Lung microvascular endothelial cell (primary cell): ENCODE data around the gene RYR3. TPM values are rescaled to one million over a fixed set of nuclear protein-coding genes. Genes with fewer than 3 reads are reported as not detected.

Experiments used
- DNase-seq, 2 donors: peaks; one replicate each; pipeline versions ENCODE4 v3.0.0 to v3.0.0-alpha.2; 2010; ENCODE audit warnings: low read depth in 2 of 2
- total RNA-seq: library from RNA; depleted of rRNA; stranded (reverse); fragments of >200 nt; gene quantifications from 2 replicates; pipeline ENCODE4 v1.2.1, GENCODE V29; 2014

The RYR3 gene
- total RNA-seq, 1 donor from 2014 or later, result not detected

- DNase-seq, result no peak
Measured at GRCh38 chr15:33380406-33380805, 69.6 kb downstream of the RYR3 start.

DNA sequence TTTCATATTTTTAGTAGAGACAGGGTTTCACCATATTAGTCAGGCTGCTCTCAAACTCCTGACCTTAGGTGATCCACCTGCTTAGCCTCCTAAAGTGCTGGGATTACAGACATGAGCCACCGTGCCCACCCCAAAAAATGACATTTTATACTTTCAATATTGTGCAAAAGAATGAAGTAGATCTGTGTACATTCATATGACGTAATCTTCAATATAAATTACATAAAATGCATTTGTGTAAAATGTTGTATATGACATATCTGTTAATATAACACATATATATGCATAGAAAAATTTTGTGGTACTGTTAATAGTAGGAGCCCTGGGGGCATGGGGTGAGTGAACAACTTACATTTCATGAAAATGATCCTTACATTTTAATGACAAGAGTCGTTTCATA lies 71.7 kb downstream of the RYR3 start:
- DNase-seq, result no peak

- DNase-seq, result no peak
Measured at GRCh38 chr15:33384307-33384706, 73.5 kb downstream of the RYR3 start.

DNA sequence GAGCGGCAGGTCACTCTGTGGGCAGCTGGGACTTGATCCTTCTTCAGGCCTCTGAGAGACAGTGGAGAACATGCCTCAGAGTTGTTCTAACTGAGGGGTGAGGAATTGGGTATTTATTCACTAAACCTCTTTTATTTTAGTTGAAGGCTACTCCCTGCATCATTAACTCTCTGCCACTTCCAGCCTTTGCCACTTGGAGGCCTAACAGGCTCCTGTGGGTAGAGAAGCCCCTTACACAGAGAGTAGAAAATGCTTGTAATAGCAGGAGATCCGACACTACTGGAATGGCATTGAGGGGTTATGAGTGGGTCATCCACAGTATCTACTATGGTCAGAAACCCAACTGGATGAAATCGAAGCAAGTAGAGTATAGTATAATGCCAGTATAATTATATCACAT lies 81.7 kb downstream of the RYR3 start:
- DNase-seq, result no peak

DNA sequence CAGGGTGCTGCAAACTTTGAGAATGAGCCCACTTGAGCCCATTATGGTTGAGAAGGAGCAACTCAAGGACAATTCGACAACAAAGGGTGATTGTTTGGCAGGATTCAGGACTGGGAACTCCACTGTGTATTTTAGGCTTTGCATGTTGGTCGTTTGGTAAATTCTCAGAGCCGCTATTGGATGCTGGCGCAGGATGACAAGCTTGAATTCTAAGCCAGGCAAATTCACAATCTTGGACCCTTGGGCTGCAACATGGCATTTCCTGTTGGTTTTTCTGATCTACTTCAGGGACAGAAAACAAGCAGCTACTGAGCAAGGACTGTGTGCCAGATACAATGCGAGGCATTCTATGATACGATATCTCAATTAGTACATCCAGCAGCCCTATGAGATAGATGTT lies 82.8 kb downstream of the RYR3 start:
- DNase-seq, result no peak

DNA sequence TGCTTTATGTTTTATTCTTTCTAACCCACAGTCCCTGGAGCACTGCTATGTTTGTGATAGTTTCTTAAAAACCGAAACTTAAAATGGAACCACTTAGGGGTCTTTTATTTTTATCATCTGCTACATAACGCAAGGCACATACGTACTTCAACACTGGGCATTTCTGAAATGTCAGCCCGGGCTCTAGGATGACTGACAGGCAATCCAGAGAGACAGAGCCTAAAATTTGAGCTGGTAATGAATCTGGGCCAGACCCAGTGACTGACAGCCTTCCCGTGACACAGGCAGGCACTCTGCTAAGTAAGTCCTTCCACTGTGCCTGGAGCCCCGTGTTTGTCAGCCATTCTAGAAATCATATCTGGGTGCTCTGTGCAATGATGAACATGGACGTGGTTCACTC lies 84.6 kb downstream of the RYR3 start:
- DNase-seq, result no peak

DNA sequence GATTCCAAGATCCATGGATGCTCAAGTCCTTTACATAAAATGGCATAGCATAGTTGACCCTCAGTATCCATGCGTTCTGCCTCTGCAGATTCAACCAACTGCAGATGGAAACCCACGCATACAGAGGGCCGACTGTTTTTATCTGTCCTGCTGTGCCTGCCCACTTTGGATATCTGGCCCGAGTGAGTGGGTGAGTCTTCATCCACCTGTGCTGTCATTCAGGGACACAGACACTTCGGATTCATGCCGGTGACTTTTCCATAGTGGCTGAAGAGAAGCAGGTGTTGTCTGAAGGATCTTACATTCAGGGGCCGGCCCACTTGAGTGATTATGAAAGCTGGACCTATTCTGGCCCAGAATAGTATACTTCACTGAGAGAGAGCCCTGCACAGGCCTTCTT lies 85.1 kb downstream of the RYR3 start:
- DNase-seq, result no peak

- DNase-seq, result no peak
Measured at GRCh38 chr15:33396475-33396874, 85.7 kb downstream of the RYR3 start.

GRCh38 chr15:33398555-33398954 lies 87.8 kb downstream of the RYR3 start:
- no peak for DNase-seq

- no peak for DNase-seq
Measured at GRCh38 chr15:33400941-33401340, 90.2 kb downstream of the RYR3 start.

GRCh38 chr15:33402600-33402999 lies 91.8 kb downstream of the RYR3 start:
- DNase-seq, result no peak

- no peak for DNase-seq
Measured at GRCh38 chr15:33405096-33405495, 94.3 kb downstream of the RYR3 start.

DNA sequence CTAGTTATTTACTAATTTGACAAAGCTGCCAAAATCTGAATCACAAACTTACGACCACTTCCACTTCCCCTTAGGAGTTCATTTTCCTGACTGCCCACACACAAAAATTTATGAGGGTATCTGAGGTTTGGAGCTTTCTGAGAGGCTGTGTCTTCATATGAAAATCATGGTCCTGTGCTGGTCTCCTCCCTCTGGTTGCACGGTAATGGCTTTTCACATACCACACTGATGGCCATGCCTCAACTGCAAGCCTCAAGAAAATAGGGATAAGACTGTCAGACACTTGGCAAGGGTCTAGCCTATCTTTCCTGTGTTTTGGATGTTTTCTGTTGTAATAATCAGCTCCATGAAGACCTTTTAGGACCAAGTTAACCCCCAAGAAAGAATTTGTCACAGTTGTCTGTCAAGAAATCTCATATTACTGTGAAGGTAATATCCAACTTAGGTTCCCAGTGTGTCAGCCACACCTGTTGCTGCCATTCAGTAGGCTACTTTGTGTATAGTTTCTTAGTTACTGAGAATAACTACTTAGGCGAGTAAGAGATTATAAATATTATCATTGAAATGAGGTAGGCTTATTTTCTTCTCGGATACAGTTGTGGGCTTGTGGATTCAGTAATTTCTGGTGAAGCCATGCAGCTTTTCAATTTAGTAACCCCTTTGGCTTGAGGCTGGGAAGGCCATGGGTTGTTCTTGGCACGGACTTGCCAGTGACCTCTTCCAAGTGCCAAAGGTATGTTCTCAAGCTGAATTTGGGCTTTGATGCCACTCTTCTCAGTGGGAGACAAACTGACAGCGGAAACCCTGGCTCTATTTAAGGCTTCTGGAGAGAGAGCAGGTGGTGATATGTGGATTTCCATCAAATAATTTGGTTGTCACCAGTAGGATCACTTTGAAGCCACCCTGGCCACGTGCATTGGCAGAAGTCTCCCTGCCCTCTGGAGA lies 101.1 kb downstream of the RYR3 start:
- no peak for DNase-seq

DNA sequence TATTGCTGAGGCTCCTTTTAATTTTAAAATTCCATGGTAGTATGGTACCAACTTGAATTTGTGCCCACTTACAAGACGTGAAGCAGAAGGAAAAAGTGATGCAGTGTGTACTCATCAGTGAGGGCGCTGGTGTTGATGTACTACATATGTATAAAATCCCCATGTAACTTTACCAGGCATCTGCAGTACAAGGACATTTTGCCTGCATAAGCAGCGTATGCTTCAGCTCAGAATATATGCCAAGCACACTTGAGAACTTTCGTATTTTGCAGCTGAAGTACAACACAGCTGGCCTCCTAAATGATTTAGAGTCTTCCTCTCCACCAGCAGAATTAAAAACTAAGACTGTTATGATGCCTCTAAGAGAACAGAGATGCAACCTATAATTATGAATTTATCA lies 108.9 kb downstream of the RYR3 start:
- DNase-seq, result no peak

- DNase-seq, result no peak
Measured at GRCh38 chr15:33424025-33424424, 113.3 kb downstream of the RYR3 start.

GRCh38 chr15:33425142-33425541 lies 114.4 kb downstream of the RYR3 start:
- no peak for DNase-seq

DNA sequence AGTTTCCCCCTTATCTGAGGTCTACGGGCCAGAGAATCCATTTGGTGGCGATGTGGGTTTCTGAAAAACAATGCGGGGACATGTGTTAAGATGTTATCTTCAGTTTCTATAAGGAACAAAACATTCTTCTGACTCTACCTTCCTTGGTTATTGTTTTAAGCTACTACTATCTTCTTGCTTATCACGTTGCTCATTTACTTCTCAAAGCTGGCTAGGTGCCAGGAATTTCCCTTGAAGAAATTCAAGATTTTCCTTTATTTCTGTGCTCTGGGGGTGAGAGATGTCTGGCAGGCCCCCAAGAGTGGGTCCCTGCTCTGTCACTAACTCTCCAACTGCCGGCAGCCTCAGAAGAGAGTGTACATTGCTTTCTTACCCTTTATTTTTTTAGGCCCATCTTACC lies 119.8 kb downstream of the RYR3 start:
- DNase-seq, result no peak

DNA sequence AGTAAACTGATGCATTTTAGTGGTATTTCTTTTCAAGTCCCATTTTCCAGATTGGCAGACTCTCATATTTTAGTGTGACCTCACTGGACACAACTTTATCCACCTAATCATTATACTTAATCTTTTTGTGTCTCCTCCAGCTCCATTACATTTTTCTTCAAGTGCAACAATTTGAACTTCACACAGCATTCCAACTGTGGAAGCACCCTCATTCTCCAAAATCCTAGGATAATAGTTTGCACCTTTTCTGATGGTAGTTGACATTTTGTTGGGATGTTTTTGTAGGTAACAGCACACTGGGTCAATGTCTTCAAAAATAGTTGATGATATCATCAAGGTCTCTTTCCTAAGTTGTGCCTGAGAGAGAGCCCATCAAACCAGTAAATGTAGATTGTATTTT lies 123.1 kb downstream of the RYR3 start:
- no peak for DNase-seq

- no peak for DNase-seq
Measured at GRCh38 chr15:33438396-33438795, 127.6 kb downstream of the RYR3 start.

DNA sequence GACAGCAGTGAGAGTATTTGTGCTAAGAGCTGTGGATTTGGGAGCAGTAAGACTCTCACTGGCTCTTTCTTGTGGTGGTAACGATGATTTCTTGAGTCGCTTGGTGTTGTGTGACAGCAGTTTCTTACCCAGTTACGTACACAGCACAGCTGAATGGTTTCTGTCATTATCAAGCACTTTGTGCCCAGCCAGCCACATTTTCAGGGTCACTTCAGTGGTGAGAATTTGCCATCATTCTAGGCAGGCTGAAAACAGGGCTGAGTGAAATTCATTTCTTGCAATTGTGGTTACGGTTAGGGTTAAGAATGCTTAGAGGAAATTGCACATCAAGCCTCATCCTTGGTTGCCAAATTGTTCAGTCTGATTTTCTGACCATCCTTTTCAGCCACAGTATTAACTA lies 130.1 kb downstream of the RYR3 start:
- DNase-seq, result no peak

GRCh38 chr15:33442449-33442848 lies 131.7 kb downstream of the RYR3 start:
- DNase-seq, result no peak

- no peak for DNase-seq
Measured at GRCh38 chr15:33443708-33444107, 132.9 kb downstream of the RYR3 start.

GRCh38 chr15:33445984-33446383 lies 135.2 kb downstream of the RYR3 start:
- DNase-seq, result no peak

DNA sequence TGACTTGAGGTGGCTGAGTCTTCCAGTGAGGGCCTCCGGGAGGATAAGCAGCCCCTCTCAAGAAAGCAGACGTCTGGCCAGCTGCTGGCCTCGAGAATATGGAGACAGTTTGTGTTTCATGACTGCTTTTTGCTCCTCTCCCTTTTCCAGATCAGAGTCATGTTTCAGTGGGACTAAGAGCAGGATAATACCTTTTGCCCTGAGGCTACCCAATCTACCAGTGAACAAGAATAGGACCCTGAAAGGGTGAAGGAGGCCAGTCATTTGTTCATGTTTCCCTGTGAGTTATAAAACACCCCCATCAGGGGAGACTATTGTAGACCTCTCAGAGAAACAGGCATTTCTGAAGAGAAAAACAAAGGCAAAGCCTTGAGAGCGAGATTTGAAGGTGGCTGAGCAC lies 137.4 kb downstream of the RYR3 start:
- no peak for DNase-seq
